ENCODE measurements around the gene MUS81.

DNA sequence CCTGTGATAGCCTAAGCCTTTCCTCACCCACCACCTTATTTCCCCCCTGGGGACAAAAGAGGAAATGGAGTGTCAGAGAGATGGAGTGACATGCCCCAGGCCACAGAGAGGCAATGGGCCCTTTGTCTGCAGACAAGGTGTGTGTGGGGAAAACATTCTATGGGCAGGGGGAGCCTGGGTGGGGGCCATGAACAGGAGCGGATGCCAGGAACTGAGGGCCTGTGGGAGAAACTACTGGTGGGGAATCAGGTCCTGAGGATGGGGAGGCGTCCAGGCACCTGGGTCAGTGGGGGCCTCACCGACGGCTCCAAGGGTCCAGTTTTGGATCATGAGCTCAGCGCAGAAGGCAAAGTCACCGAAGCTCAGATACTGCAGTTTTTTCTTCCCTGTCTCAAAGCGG, 25.0 kb downstream of the MUS81 start:
- TF ChIP-seq CTCF (IDR thresholded peaks at IDR 0.05; ENCODE audit: insufficient read depth, low read length, poor library complexity, severe bottlenecking), result no peak
- no peak for TF ChIP-seq EZH2phosphoT487 (conservative IDR thresholded peaks at IDR 0.05; ENCODE audit: low read length)
